ENCODE data around the gene PA2G4. TPM values are rescaled to one million over a fixed set of nuclear protein-coding genes. Genes with fewer than 3 reads are reported as not detected.

PA2G4 gene
- polyA plus RNA-seq, 1 donor: 164 TPM

- DNase-seq: no peak
Measured at GRCh38 chr12:56122637-56123036, 18.3 kb downstream of the PA2G4 start.

DNA sequence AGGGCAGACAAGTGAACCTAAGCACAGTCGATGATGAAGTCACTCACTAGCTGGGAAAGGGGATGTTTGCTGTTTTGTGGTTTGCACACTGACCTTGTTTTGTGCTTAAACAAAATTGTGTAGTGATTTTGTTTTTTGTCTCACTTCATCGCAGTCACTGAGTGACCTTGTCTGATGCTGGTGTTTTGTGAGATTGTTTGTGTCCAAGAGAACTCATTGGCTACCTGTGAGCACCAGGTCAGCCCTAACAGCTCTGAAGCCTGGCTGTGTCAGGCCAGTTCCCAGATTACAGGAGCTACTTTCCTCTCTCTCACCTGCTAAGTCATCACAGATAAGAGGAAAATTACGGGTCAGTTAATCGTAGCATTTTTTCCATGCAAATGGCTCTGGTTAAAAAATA, 19.8 kb downstream of the PA2G4 start:
- DNase-seq: no peak

GRCh38 chr12:56126732-56127239, 22.4 kb downstream of the PA2G4 start:
- no peak for DNase-seq

DNA sequence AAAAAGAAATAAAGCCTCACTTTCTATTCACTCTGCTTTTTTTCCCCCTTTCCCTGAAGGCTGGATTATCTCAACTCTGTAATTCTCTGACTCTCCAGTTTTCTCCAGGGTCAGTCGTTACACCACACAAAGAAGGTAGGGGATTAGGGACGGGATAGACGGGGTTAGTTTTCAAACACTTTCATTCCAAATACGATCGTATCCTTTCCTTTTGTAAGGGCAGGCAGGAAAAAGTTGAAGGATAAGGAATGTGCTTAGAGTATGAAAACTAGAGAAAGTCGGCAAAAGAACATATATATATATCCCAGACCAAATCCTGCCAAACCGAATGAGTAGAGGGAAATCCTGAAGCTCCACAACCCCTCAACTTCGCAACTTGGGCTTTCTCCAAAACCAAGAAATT, 23.1 kb downstream of the PA2G4 start:
- no peak for DNase-seq

- DNase-seq: peak; percentile 100
Measured at GRCh38 chr12:56127888-56128669, 23.7 kb downstream of the PA2G4 start, which contains the start of gene ESYT1. Gene ESYT1, plus strand, starts transcription at chr12:56128267. Its CDS starts 53 bp downstream, at chr12:56128320.

DNA sequence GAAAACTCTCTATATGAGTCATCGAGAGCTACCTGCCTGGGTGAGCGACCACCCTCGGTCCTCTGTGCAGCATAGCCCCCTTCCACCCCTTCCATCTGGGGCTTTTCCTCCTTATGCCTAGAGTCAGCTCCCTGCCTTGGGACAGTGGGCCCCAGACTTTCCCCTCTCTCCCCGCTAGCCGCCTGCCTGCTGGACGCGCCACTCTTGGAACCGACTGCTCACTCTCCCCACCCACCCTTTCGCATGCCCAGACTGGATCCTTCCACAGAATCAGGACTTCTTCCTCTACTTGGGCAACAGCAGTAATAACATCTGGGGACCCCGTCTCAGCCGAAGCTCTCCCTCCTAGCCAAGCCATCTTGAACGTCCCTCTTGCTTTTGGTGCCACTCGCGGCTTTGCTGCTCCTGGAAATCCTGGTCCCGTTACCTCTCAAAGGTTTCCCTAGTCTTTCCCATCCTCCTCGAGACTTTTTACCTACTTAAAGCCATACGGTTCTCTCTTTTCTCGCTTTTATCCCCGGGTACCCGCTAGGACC, 24.4 kb downstream of the PA2G4 start:
- DNase-seq: no peak

GRCh38 chr12:56129206-56129941, 25.0 kb downstream of the PA2G4 start:
- DNase-seq: no peak

DNA sequence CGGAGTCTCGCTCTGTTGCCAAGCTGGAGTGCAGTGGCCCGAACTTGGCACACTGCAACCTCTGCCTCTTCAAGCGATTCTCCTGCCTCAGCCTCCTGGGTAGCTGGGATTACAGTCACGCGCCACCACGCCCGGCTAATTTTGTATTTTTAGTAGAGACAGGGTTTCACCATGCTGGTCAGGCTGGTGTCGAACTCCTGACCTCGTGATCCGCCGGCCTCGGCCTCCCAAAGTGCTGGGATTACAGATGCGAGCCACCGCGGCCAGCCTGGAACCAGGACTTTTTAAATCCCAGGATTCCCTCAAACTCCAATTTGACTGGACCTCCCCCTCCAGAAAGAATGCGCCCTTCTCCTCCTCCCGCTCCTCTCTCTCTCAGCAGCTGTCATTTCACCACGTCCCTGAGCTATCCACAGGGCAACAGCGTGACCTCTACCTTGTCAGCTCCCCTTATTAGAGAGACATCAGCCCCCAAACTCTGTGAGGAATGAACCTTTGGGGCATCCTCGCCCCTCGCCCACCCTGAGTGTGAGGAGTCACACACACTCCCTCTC, 25.7 kb downstream of the PA2G4 start:
- DNase-seq: no peak

- no peak for DNase-seq
Measured at GRCh38 chr12:56130876-56131275, 26.5 kb downstream of the PA2G4 start.

GRCh38 chr12:56134897-56135296, 30.5 kb downstream of the PA2G4 start:
- no peak for DNase-seq

DNA sequence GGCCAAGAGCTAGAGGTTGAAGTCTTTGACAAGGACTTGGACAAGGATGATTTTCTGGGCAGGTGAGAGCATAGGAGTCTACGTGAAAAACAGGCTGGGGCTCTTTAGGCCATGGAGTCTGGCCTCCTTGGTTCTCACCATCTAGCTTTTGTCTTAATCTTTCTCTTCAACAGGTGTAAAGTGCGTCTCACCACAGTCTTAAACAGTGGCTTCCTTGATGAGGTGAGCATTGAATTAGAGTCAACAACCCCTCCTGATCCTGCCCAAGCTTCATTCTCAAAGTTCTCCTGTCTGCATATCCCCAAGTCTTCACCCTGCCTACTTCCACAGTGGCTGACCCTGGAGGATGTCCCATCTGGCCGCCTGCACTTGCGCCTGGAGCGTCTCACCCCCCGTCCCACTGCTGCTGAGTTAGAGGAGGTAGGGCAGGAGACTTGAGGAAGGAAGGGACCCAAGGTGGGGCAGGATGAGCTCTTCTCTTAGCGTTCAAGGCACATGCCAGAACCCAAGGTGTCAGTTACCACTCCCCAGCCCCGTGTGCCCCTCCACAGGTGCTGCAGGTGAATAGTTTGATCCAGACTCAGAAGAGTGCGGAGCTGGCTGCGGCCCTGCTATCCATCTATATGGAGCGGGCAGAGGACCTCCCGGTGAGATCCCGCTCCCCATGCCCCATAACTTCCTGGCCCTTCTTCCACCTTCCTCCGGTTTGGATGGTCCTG, 33.7 kb downstream of the PA2G4 start:
- no peak for DNase-seq

- DNase-seq: no peak
Measured at GRCh38 chr12:56141946-56142784, 37.8 kb downstream of the PA2G4 start.

GRCh38 chr12:56143217-56143616, 38.9 kb downstream of the PA2G4 start:
- DNase-seq: no peak

- DNase-seq: no peak
Measured at GRCh38 chr12:56143870-56144269, 39.5 kb downstream of the PA2G4 start.

GRCh38 chr12:56145217-56145616, 40.9 kb downstream of the PA2G4 start:
- no peak for DNase-seq

DNA sequence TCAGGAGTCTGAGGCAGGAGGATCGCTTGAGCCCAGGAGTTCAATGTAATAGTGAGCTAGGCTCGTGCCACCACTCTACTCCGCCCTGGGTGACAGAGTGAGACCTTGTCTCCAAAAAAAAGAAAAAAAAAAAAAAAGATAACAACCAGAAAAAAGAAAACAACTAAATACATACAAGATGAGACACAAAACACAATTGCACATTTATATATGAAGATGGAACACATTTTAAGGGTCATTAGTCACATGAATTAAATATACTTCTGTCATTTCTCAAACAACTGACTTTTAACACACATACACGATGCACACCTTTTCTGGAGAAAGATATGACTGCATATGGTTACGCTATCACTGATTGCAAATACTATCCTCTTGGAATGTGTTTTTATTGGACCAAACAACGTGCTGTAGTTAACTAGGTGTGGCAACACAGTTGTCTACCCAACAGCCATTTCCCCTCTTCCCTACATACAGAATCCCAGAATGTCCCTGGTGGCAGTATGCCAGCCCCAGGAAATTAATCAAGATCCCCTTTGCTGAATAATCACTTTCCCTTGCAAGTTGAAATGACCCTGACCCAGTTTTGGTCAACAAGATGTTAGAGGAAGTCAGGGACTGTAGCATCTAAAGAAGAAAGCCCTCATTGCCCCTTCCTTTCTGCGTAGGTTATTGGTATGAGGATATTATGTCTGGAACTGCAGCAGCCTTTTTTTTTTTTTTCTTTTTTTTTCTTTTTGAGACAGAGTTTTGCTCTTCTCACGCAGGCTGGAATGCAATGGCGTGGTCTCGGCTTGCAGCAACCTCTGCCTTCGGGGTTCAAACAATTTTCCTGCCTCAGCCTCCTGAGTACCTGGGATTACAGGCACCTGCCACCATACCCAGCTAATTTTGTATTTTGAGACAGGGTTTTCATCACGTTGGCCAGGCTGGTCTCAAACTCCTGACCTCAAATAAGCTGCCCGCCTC, 42.4 kb downstream of the PA2G4 start:
- no peak for DNase-seq

GRCh38 chr12:56150563-56150962, 46.2 kb downstream of the PA2G4 start:
- no peak for DNase-seq

GRCh38 chr12:56151672-56152131, 47.3 kb downstream of the PA2G4 start:
- DNase-seq: peak; percentile 49

DNA sequence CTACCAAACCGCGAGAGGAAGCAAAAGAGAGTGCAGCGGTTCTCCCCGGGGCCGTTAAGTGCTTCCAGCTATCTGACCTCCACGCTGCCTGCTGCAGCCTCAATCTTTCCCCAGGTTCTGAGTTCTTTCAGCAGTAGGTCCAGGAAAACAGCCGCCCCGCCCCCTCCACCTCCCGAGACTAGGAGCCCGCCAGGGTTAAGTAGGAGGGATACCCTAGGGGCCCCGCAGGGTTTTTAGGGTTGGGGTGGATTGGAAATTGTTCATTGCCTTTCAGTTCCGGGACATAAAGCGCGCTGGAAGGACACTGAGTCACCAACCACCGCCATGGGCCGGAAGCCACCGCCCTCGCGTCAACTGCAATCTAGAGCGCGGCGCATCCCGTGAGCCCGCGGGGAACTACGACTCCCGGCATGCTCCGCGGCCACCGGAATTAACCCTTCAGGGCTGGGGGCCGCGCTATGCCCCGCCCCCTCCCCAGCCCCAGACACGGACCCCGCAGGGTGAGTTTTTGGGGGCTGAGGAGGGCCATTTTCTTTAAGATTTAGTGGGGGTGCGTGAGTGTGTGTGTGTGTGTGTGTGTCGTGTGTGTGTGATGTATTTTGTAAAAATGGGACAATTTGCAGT, 47.9 kb downstream of the PA2G4 start, which contains the start of gene MYL6B:
MYL6B (plus strand) TSS at position 456 of the 624 bp plus-strand sequence. CDS start 1,332 bp downstream, outside the sequence.
- DNase-seq: peak; percentile 93

Data from left kidney (tissue), 2 donors.